ENCODE results near the gene TMEM185B. TPM values are rescaled to one million over a fixed set of nuclear protein-coding genes. Genes with fewer than 3 reads are reported as not detected.
A peak's percentile ranks its signal among the peaks of the same experiment; 100 is the strongest.

Gene TMEM185B
- polyA plus RNA-seq, 4 donors: 2.0 to 28.3 (median 6.9) TPM

DNA sequence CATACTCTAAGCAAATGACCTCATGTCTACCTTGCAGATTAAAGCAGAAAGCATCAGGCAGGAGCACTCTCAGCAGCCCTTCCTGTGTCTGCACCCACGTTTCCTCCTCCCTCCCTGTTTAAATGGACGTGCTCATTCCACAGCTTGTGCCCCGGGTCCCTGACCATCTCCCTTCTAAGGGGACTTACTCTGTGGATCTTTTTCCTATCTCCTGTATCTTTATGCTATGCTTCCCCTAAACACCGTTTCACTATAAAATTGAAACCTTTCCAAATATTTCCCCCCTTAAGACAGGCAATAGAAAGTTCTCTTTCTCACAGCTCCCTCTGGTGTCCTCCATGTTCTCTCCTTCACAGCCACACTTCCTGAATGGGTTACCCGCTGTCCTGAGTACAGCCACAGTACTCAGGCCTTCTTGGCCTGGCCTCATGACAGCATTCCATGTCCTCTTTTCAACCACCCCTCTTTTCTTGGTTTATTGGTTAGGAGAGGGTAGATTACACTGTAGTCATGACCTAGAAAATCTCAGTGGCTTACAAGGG is 41.1 kb downstream of the TMEM185B start:
- FAIRE-seq (no peak), DNase-seq (no peak)
- 52 to 73% (median 65%) methylated on average over 5 of the region's 5 CpGs for WGBS, 3 donors
- Histone ChIP-seq H3K4me1 (ENCODE audit: control insufficient read depth in 3 of 3, insufficient read depth in 2 of 3, low read depth in 1 of 3, low read length in 2 of 3) (no peaks in the 10 kb centered on the region), H3K36me3 (ENCODE audit: control insufficient read depth in 3 of 3, insufficient read depth in 2 of 3, low read depth in 1 of 3, low read length in 3 of 3) (peaks cover 0 to 21% (median 2%) of the 10 kb centered on the region in 3 donors), H3K9me3 (ENCODE audit: control insufficient read depth in 2 of 2, insufficient read depth in 1 of 2, low read depth in 1 of 2, low read length in 1 of 2) (no peaks in the 10 kb centered on the region), H3K4me3 (ENCODE audit: low read depth in 1 of 3, low read length in 3 of 3) (no peak overlapping the region), H3K27ac (ENCODE audit: low read depth in 1 of 3, low read length in 2 of 3) (no peak overlapping the region), H3K27me3 (ENCODE audit: control insufficient read depth in 3 of 3, insufficient read depth in 3 of 3, low read length in 3 of 3) (no peaks in the 10 kb centered on the region)

DNA sequence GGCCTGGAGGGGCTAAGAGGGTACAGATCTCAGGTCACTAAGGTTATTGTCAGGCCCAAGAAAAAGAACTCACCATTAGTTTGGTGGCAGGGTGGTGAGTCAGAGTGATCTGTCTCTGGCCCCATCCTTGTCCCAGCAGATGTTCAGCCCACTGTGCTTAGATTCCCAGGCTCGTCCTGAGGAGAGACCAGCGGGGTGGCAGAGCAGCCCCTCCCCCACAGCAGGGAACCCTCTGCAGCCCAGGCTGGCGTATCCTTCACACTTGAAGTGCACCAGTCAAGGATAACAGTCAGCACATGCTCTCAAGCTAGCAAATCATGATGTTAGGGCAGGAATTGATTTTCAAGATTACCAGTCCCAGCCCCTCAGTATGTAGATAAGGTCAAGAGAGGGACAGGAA is 43.1 kb downstream of the TMEM185B start:
- no peak for FAIRE-seq
- no peak for DNase-seq
- peaks cover 0 to 26% (median 6%) of the 10 kb centered on the region in 3 donors for H3K36me3 ChIP-seq (ENCODE audit: control insufficient read depth in 3 of 3, insufficient read depth in 2 of 3, low read depth in 1 of 3, low read length in 3 of 3)
- H3K4me3 ChIP-seq (ENCODE audit: low read depth in 1 of 3, low read length in 3 of 3): no peak overlapping the region
- no peak overlapping the region for H3K27ac ChIP-seq (ENCODE audit: low read depth in 1 of 3, low read length in 2 of 3)
- H3K9me3 ChIP-seq (ENCODE audit: control insufficient read depth in 2 of 2, insufficient read depth in 1 of 2, low read depth in 1 of 2, low read length in 1 of 2): no peaks in the 10 kb centered on the region
- H3K27me3 ChIP-seq (ENCODE audit: control insufficient read depth in 3 of 3, insufficient read depth in 3 of 3, low read length in 3 of 3): no peaks in the 10 kb centered on the region
- no peaks in the 10 kb centered on the region for H3K4me1 ChIP-seq (ENCODE audit: control insufficient read depth in 3 of 3, insufficient read depth in 2 of 3, low read depth in 1 of 3, low read length in 2 of 3)
- 91 to 97% (median 94%) methylated on average over 3 of the region's 3 CpGs for WGBS, 3 donors

DNA sequence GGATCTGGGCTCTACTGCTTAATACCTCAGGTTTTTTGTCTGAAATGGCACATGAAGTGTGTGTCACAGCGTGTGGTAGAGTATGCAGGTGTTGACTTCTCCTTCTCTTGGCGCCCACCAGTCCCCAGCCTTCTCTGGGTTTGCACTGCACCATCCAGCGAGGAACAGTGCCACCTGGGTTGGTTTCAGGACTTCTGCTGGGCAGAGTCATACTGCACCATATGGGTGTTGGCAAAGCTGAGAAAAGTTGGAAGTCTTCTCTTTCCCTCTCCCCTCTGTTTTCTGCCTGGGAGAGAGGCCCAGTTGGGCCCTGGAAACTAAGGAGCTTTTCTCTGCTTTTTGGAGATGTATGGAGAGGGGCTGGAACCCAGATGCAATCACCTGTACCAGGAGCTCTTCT is 43.8 kb downstream of the TMEM185B start:
- H3K36me3 ChIP-seq (ENCODE audit: control insufficient read depth in 3 of 3, insufficient read depth in 2 of 3, low read depth in 1 of 3, low read length in 3 of 3): peaks cover 0 to 26% (median 4%) of the 10 kb centered on the region in 3 donors
- H3K4me1 ChIP-seq (ENCODE audit: control insufficient read depth in 3 of 3, insufficient read depth in 2 of 3, low read depth in 1 of 3, low read length in 2 of 3): no peaks in the 10 kb centered on the region
- WGBS, 3 donors: 92 to 98% (median 94%) methylated on average over 3 of the region's 3 CpGs
- no peak for DNase-seq
- no peak for FAIRE-seq
- H3K27me3 ChIP-seq (ENCODE audit: control insufficient read depth in 3 of 3, insufficient read depth in 3 of 3, low read length in 3 of 3): no peaks in the 10 kb centered on the region
- H3K9me3 ChIP-seq (ENCODE audit: control insufficient read depth in 2 of 2, insufficient read depth in 1 of 2, low read depth in 1 of 2, low read length in 1 of 2): no peaks in the 10 kb centered on the region
- no peak overlapping the region for H3K27ac ChIP-seq (ENCODE audit: low read depth in 1 of 3, low read length in 2 of 3)
- H3K4me3 ChIP-seq (ENCODE audit: low read depth in 1 of 3, low read length in 3 of 3): no peak overlapping the region

DNA sequence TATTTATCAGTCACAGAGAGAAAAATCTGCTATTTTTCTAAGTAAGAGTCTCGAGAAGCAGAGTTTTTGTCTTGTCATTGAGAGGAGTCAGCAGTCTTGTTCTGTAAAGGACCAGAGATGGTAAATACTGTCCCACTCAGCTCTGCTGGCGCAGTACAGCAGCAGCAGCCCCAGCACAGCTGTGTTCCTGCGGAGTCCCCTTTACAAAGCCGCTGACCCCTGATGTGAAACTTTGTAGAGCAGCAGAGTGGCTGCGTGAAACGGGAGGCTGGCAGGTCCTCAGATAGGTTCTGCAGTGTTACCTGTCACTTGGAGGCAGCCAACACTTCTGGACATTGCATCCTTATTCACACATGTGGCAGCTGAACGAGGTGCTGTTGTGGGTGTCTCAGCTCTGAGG is 45.2 kb downstream of the TMEM185B start:
- Histone ChIP-seq H3K27ac (ENCODE audit: low read depth in 1 of 3, low read length in 2 of 3) (no peak overlapping the region), H3K27me3 (ENCODE audit: control insufficient read depth in 3 of 3, insufficient read depth in 3 of 3, low read length in 3 of 3) (no peaks in the 10 kb centered on the region), H3K9me3 (ENCODE audit: control insufficient read depth in 2 of 2, insufficient read depth in 1 of 2, low read depth in 1 of 2, low read length in 1 of 2) (no peaks in the 10 kb centered on the region), H3K4me3 (ENCODE audit: low read depth in 1 of 3, low read length in 3 of 3) (no peak overlapping the region), H3K36me3 (ENCODE audit: control insufficient read depth in 3 of 3, insufficient read depth in 2 of 3, low read depth in 1 of 3, low read length in 3 of 3) (peaks cover 0 to 30% (median 4%) of the 10 kb centered on the region in 3 donors), H3K4me1 (ENCODE audit: control insufficient read depth in 3 of 3, insufficient read depth in 2 of 3, low read depth in 1 of 3, low read length in 2 of 3) (no peaks in the 10 kb centered on the region)
- DNase-seq (no peak), FAIRE-seq (no peak)
- 88 to 91% (median 88%) methylated on average over 7 of the region's 7 CpGs for WGBS, 3 donors

DNA sequence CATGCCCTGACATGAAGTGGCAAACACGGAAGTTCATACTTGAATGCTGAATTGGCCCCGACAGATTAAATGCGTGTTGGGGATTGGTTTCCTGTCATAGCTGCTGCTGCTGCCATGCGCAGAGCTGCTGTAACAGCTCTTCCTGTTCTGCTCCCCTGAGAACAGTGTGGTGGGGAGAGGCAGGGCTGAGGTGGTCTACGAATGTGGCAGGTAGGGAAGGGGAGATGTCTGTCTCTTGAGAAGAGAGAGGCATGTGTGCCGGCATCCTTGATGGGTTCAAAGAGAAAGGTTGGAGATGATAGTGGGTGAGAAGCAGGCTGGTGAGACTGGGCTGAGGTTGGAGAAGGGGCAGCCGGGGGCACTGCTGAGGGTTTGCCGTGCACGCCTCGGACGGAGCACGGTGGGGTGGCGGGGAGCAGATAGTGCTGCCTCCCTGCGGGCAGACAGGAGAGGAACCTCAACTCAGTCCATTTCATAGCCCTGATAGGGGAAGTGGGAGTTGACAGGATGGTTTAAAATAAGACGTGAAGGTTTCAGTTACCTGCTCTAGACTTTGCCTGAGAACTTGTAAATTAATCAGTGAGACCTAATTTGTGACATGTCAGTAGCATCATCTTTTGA is 46.1 kb downstream of the TMEM185B start:
- FAIRE-seq (no peak), DNase-seq (peak in 1 of 2 donors; percentile 64)
- H3K9me3 ChIP-seq (ENCODE audit: control insufficient read depth in 2 of 2, insufficient read depth in 1 of 2, low read depth in 1 of 2, low read length in 1 of 2): no peaks in the 10 kb centered on the region
- peaks cover 0 to 30% (median 4%) of the 10 kb centered on the region in 3 donors for H3K36me3 ChIP-seq (ENCODE audit: control insufficient read depth in 3 of 3, insufficient read depth in 2 of 3, low read depth in 1 of 3, low read length in 3 of 3)
- peak overlapping the region in 1 of 3 donors; percentile 31 for H3K4me3 ChIP-seq (ENCODE audit: low read depth in 1 of 3, low read length in 3 of 3)
- 58 to 83% (median 67%) methylated on average over 15 of the region's 15 CpGs for WGBS, 3 donors
- H3K27ac ChIP-seq (ENCODE audit: low read depth in 1 of 3, low read length in 2 of 3): peak overlapping the region in 2 of 3 donors; percentile 63 to 79
- no peaks in the 10 kb centered on the region for H3K4me1 ChIP-seq (ENCODE audit: control insufficient read depth in 3 of 3, insufficient read depth in 2 of 3, low read depth in 1 of 3, low read length in 2 of 3)
- H3K27me3 ChIP-seq (ENCODE audit: control insufficient read depth in 3 of 3, insufficient read depth in 3 of 3, low read length in 3 of 3): no peaks in the 10 kb centered on the region

DNA sequence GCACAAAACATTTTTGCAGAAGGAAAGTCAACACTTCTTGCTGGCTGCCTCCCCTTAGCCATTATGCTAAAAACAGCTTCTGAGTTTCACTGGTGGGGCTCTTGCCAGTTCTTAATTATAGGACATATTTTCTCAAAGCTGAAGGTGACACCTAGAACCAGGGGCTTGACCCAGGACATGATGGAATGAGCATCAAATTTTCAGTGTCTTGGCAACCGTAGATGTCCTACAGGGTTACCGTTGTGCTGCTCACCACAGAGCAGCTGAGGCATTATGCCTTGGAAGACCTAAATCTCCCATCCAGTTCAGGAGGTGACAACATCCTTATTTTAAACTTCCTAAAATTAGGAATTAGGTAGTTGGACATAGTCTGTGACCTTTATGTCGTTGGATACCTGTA is 46.7 kb downstream of the TMEM185B start:
- Histone ChIP-seq H3K9me3 (ENCODE audit: control insufficient read depth in 2 of 2, insufficient read depth in 1 of 2, low read depth in 1 of 2, low read length in 1 of 2) (no peaks in the 10 kb centered on the region), H3K27ac (ENCODE audit: low read depth in 1 of 3, low read length in 2 of 3) (peak overlapping the region in 2 of 3 donors; percentile 63 to 79), H3K4me3 (ENCODE audit: low read depth in 1 of 3, low read length in 3 of 3) (no peak overlapping the region), H3K4me1 (ENCODE audit: control insufficient read depth in 3 of 3, insufficient read depth in 2 of 3, low read depth in 1 of 3, low read length in 2 of 3) (no peaks in the 10 kb centered on the region), H3K27me3 (ENCODE audit: control insufficient read depth in 3 of 3, insufficient read depth in 3 of 3, low read length in 3 of 3) (no peaks in the 10 kb centered on the region), H3K36me3 (ENCODE audit: control insufficient read depth in 3 of 3, insufficient read depth in 2 of 3, low read depth in 1 of 3, low read length in 3 of 3) (peaks cover 0 to 27% (median 4%) of the 10 kb centered on the region in 3 donors)
- WGBS, 3 donors: 71 to 87% (median 75%) methylated on average over 3 of the region's 3 CpGs
- no peak for FAIRE-seq
- DNase-seq: no peak

DNA sequence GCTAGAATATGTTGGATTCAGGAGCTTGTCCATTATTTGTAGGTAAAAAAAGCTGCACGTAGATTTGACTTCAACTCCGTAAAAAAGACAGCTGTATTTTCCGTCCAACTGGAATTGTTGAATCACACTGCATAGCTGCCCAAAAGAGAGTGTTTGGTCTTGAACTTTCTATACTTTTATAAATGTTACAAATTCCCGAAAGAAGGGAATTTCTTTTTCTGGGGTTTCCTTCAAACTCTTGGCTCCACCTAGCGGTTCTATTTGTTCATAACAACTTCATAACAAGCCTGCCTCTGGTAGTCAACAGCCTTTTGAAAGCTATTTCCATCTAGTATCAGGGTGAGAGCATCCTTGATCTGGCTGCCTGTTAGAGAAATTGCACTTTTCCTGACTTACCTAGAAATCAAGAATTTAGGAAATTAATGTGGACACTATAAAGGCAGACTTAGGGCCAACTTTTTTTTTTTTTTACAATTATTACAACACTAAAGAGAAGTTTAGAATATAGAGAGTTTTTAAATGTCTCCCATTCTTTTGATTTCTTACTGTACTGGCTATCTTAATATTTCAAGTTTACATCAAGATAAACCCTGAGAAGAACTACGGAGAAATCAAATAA is 48.1 kb downstream of the TMEM185B start:
- Histone ChIP-seq H3K27me3 (ENCODE audit: control insufficient read depth in 3 of 3, insufficient read depth in 3 of 3, low read length in 3 of 3) (no peaks in the 10 kb centered on the region), H3K4me3 (ENCODE audit: low read depth in 1 of 3, low read length in 3 of 3) (no peak overlapping the region), H3K27ac (ENCODE audit: low read depth in 1 of 3, low read length in 2 of 3) (no peak overlapping the region), H3K4me1 (ENCODE audit: control insufficient read depth in 3 of 3, insufficient read depth in 2 of 3, low read depth in 1 of 3, low read length in 2 of 3) (no peaks in the 10 kb centered on the region), H3K36me3 (ENCODE audit: control insufficient read depth in 3 of 3, insufficient read depth in 2 of 3, low read depth in 1 of 3, low read length in 3 of 3) (peaks cover 0 to 26% (median 4%) of the 10 kb centered on the region in 3 donors), H3K9me3 (ENCODE audit: control insufficient read depth in 2 of 2, insufficient read depth in 1 of 2, low read depth in 1 of 2, low read length in 1 of 2) (no peaks in the 10 kb centered on the region)
- DNase-seq: peak; percentile 65 to 67
- no peak for FAIRE-seq
- WGBS, 3 donors: 30 to 47% (median 45%) methylated on average over 6 of the region's 6 CpGs

Data from small intestine (tissue), 7 donors.